ENCODE measurements around the gene NANOS2.

- TF ChIP-seq USF2 (IDR thresholded peaks at IDR 0.05; ENCODE audit: low read depth, low read length) (no peak), CTCF (conservative IDR thresholded peaks at IDR 0.05; ENCODE audit: low read depth, low read length) (no peak), SMC3 (IDR thresholded peaks at IDR 0.05; ENCODE audit: low read depth, low read length) (no peak), RFX5 (IDR thresholded peaks at IDR 0.05; ENCODE audit: low read depth, low read length) (no peak), POLR2A (IDR thresholded peaks at IDR 0.05; ENCODE audit: low read depth, low read length) (no peak), RAD21 (IDR thresholded peaks at IDR 0.05; ENCODE audit: low read length) (no peak), RCOR1 (IDR thresholded peaks at IDR 0.05; ENCODE audit: insufficient replicate concordance, low read length) (no peak), MXI1 (IDR thresholded peaks at IDR 0.05; ENCODE audit: borderline replicate concordance, low read depth, low read length) (no peak), MAFK (IDR thresholded peaks at IDR 0.05; ENCODE audit: low read depth, low read length) (no peak), CEBPB (IDR thresholded peaks at IDR 0.05; ENCODE audit: low read depth, low read length) (no peak), ELK1 (IDR thresholded peaks at IDR 0.05; ENCODE audit: borderline replicate concordance, low read depth, low read length) (no peak)
These were observed 38.0 kb downstream of the NANOS2 start for GRCh38 chr19:45876411-45877197.
